GM04503 (cell line): Measurements from ENCODE around the gene S100P.

Experiments used
- DNase-seq: peaks from one replicate; pipeline ENCODE4 v3.0.0-alpha.2; 2012; ENCODE audit warnings: low read depth

The S100P gene

GRCh38 chr4:6697131-6697530 is 3.5 kb downstream of the S100P start:
- no peak for DNase-seq

- no peak for DNase-seq
Observed at GRCh38 chr4:6699388-6699787, 5.7 kb downstream of the S100P start.

GRCh38 chr4:6699903-6700302 is 6.2 kb downstream of the S100P start:
- DNase-seq: no peak

GRCh38 chr4:6701371-6701770 is 7.7 kb downstream of the S100P start:
- DNase-seq: no peak

GRCh38 chr4:6702761-6703160 is 9.1 kb downstream of the S100P start:
- no peak for DNase-seq

- DNase-seq: no peak
Observed at GRCh38 chr4:6703786-6704185, 10.1 kb downstream of the S100P start.

GRCh38 chr4:6705646-6706045 is 12.0 kb downstream of the S100P start:
- no peak for DNase-seq

DNA sequence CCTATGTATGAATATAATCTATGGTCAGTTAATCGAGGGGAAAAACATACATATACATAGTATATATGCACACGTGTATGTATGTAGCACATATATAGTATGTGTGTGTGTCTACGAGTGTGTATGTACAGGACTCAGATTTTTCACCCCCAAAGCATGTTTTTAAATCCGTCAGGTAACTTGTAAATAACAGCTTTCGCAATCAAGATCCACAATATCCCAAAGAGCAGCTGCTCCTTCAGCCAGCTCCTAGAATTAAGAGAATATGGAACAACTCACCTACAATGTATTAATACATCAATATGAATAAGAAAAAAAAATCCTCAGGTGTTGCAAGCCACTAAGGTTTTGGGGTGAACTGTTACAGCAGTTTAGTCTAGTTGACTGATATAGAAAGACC is 12.5 kb downstream of the S100P start:
- DNase-seq: no peak

DNA sequence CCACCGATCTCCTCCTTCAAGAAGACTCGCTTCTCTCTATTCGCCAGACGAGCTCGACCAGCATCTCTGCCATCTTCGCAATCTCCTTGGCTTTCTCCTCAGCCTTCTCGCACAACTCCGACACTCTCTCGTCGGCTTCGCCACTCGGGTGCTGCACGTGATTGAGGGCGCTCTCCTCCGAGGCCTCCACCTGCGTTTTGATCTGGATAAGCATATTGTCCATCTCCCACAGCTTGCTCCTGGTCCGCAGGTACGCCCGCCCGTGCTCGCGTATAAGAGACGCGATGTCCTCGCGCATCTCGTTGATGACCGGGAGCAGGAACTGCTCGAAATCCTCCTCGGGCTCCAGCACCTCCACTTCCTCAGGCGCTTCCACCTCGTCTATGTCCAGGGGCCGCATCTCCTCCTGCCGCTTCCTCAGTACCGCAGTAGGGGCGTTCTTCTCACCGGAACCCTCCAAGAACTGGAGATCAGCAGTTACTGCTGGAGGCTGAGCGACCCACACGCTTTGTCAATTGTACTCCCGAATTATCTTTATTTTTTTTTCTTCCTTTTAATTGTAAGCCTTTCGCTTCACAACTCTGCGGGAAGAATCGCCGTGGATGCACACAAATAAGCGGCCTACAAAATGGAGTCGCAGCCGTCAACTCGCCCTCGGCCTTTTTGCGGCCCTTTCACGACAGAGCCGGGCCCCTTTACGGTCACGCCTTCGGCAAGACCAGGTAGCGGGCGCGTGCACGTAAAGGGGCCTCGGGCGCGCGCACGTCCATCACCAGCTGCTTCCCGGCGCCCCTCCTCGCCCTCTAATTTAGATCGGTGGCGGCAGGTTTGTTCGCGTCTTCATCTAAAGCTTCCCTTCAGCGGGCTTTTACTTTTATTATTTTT is 15.8 kb downstream of the S100P start, which contains the start of gene MRFAP1L1:
Gene MRFAP1L1, minus strand, starts transcription at position 636 of the 885 bp plus-strand sequence. Its CDS starts 236 bp downstream, at position 400.
- peak; percentile 80 for DNase-seq

DNA sequence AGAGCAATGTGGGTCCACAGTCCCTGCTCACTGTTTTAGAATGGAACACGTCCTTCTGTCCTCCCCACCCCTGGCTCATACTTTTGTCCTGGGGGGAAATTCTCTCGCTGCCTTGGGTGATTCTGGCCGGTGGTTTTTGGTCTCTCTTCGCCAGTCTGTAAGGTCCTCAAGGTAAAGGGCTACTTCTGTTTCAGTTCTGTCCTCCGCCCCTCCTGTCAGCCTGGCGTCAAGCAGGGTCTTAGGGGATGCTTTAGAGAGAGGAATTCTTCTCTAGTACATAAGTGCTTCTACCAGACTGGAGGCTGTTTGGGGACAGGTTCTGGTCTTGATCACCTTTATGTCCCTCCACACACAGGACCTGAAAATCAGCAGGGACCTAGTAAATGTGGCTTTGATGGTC is 16.6 kb downstream of the S100P start:
- no peak for DNase-seq

- DNase-seq: no peak
Observed at GRCh38 chr4:6710996-6711395, 17.3 kb downstream of the S100P start.

DNA sequence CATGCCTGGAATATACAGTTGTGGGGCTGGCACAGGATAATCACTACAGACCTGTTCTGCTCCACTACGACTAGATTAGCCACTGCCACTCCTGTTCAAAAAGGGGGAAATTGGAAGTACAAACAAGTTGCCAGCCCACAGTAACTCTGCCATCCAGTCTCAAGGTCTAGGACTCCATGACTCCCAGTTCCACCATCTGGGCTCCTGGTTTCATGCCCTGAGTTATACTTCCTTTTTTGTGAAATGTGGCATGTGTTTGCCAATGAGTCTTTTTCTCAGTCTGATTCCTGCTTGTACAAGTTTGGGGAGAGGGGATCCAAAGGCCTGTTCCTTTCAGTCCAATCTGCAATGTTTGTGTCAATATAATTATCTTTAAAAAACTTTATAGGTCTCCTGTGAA is 21.3 kb downstream of the S100P start:
- no peak for DNase-seq

- DNase-seq: no peak
Observed at GRCh38 chr4:6715704-6716017, 22.0 kb downstream of the S100P start.

DNA sequence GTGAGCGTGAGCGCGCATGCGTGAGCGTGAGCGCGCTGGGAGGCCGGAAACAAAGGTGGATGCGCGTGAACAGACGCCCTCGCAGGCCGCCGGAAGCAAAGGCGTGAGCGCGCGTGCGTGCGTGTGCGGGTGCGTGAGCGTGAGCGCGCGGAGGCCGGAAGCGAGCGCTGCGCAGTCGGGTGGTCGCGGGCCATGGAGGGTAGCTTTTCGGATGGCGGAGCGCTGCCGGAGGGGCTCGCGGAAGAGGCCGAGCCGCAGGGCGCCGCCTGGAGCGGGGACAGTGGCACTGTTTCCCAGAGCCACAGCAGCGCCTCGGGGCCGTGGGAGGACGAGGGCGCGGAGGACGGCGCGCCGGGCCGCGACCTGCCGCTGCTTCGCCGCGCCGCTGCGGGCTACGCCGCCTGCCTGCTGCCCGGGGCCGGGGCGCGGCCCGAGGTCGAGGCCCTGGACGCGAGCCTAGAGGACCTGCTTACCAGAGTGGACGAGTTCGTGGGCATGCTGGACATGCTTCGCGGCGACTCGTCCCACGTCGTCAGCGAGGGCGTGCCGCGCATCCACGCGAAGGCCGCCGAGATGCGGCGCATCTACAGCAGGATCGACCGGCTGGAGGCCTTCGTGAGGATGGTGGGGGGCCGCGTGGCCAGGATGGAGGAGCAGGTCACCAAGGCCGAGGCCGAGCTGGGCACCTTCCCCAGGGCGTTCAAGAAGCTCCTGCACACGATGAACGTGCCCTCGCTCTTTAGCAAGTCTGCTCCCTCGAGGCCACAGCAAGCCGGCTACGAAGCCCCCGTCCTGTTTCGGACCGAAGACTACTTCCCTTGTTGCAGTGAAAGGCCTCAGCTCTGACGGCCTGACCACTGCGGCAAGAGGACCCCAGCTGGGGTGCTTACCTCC is 22.6 kb downstream of the S100P start, which contains the start of gene BLOC1S4:
Gene BLOC1S4, plus strand, starts transcription at position 157 of the 894 bp plus-strand sequence. Its CDS starts 36 bp downstream, at position 193.
- DNase-seq: no peak

GRCh38 chr4:6716958-6717655 is 23.4 kb downstream of the S100P start:
- no peak for DNase-seq

DNA sequence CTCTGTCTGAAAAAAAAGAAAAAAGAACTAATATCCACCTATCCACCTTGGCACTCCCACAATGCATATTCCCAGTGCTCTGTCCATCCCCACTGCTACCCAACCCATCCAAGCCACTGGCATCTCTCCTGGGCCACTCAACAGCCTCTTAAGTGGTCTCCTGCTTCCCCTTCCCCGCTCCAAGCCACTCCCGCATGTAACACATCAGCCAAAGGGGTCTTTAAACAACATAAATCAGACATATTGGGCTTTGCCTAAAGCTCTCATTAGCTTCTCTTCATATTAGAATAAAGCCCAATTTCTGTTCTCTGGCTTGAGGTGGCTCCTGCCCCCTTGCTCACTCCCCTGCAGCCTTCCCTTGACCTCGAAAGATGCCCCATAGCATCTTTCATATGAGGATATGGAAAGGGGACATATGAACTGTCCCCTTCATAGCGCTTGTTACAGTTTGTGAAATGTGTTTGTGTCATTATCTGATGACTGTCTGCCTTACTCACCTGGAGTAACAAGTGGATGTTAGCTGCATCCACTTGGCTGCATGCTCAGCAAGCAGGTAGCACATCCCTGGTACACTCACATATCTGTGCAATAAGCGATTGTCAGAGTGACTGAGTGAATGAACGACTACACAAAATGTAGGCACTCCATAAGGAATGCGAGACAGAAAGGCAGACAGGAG is 25.4 kb downstream of the S100P start:
- no peak for DNase-seq

- DNase-seq: no peak
Observed at GRCh38 chr4:6719611-6720179, 26.0 kb downstream of the S100P start.

DNA sequence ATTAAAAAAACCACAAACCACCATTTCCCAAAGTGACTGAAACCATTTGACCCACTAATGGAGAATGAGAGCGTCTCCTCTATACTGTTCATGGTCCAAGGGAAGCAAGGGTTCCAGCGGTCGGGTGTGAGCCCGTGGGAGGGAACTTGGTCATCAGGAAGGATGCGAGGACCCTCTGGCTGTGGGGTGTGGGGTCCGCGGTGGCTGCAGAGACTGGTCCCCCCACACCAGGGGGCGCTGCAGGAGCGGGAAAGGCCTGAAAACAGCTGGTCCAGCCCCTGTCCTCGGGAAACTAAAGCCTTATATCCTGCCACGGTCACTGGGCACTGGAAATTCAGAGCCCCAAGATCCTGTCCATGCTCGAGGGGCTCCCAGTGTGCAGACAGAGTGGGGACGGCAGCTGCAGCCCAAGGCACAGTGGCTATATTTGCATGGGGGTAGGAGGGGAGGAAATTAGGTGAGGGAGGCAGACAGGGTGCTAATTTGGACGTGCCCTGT is 26.6 kb downstream of the S100P start:
- no peak for DNase-seq

DNA sequence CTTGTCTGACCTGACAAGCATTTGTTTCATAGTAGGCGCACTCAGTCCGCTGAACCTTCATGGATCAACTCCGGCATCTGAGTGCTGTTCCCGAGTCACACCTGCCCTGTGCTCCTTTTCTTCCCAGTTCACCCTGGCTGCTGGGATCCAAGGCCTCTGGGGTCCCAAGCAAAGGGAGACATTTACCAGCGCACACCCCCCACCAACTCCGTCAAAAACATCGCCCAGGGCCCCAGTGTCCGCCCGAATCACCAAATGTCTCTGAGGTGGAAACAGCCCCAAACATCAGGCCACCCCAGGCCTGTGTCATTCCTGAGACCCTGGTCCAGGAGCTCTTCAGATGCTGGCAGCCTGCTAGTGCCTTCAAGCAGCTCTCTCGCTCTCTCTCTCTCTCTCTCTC is 27.4 kb downstream of the S100P start:
- DNase-seq: no peak

- no peak for DNase-seq
Observed at GRCh38 chr4:6722891-6723290, 29.2 kb downstream of the S100P start.

- no peak for DNase-seq
Observed at GRCh38 chr4:6723851-6724250, 30.2 kb downstream of the S100P start.
